NB4 (cell line): Measurements from ENCODE around the gene KLHL3.

Source experiments
- CTCF ChIP-seq: IDR thresholded peaks from one replicate; pipeline ENCODE4 v1.5.1; 2012; ENCODE audit warnings: low read depth, low read length
- MAX ChIP-seq: IDR thresholded peaks from 2 replicates; pipeline ENCODE4 v1.6.1; 2011; ENCODE audit warnings: low read depth, low read length
- POLR2A ChIP-seq: IDR thresholded peaks from 2 replicates; pipeline ENCODE4 v1.6.1; 2011; ENCODE audit warnings: mild to moderate bottlenecking; ENCODE audit not compliant: insufficient read length; ENCODE audit errors: extremely low read depth

GRCh38 chr5:137666901-137667300 lies 69.0 kb downstream of the KLHL3 start:
- TF ChIP-seq CTCF (no peak), MAX (no peak), POLR2A (no peak)
